Activated T-cell treated with anti-CD3 and anti-CD28 coated beads for 1 hour (primary cell): ENCODE data around the gene TRIM46.
A peak's percentile ranks its signal among the peaks of the same experiment; 100 is the strongest.

ENCODE experiments used
- DNase-seq: peaks from one replicate; pipeline ENCODE4 v3.0.0-alpha.2; 2020; ENCODE audit warnings: low read depth

TRIM46 gene

GRCh38 chr1:155172732-155173477, 744 bp upstream of the TRIM46 start, which contains the start of gene KRTCAP2:
Gene KRTCAP2, minus strand, starts transcription at chr1:155173304. Its CDS starts 80 bp downstream, at chr1:155173224.
- DNase-seq, result peak; percentile 91

DNA sequence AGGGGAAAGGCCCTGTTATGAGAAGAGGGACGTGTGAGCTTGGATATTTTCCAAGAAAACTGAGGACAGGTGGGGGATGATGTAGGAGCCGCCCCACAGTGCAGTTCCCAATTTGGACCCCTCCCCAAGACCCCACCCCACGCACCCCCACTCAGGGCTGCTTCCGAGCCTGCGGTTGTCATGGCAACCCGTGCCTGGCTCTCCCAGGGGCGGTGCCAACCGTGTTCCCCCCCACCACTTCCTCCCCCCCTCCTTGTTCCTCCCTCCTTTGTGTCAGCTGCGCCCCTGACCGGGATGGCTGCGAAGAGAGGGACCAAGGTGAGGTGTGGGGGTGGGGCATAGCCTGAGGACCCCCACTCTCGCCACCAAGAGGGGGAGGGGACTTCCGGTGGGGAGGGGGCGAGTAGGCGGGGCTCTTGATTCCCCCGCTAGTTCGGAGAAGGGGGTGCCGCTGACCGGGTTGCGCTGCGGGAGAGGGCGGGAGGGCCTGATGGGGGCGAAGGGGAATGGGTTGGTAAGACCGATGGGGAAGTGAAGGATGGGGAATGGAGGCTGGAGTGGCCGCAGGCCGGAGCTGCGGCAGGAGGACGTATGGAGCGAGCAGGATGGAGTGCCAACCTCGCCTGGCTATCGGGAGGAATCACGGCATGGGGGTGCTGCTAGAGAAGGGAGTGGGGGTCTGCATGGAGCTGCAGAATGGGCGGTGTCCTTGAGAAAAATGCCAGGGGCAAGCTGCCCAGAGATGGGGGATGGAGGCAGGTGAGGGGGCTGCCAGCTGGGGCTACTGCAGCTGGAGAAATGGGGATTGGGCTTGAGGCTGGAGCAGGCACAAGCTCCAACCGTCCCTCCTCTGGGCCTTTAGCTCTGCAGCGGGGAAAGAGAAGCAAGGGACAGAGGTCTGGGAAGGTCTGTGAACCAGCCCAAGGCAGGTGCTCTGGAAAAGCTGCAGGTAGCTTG, 953 bp downstream of the TRIM46 start:
- no peak for DNase-seq

DNA sequence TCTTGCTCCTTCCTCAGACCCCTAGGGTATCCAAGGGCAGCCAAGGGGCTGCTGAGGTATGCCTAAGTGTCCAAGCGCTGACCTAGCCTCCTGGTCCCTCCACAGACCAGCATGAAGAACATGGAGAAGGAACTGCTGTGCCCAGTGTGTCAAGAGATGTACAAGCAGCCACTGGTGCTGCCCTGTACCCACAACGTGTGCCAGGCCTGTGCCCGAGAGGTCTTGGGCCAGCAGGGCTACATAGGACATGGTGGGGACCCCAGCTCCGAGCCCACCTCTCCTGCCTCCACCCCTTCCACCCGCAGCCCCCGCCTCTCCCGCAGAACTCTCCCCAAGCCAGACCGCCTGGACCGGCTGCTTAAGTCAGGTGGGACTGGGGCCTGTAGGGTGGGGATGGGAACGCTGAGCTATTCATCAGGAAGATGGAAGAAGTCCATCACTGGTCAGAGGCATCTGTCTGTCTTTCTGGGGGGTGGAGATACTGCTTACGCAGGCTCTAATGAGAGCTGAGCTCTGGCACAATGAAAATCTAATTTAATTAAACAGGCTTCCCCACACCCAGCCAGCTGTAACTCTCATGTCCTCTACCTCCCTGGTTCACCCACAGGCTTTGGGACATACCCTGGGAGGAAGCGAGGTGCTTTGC, 1.8 kb downstream of the TRIM46 start:
- no peak for DNase-seq

GRCh38 chr1:155175927-155176371, 2.3 kb downstream of the TRIM46 start:
- no peak for DNase-seq

DNA sequence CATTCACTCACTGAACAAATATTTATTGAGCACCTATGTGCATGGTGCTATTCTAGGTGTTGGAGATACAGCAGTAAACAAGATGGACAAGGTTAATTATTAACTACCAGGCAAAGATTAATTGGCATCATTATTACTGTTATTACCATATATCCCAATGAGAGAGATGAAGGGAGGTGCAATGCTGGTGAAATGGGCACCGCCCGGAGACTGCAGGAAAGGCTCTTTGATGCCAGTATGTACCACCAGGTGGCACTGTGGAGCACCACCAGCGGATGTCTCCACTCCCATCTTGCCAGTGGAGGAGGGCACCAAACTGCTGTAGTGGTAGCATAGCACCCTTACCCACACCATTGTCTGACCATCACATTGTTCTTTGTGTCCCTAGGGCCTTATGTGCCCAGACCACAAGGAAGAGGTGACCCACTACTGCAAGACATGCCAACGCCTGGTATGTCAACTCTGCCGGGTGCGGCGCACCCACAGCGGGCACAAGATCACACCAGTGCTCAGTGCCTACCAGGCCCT, 3.0 kb downstream of the TRIM46 start:
- DNase-seq, result peak; percentile 88

GRCh38 chr1:155177192-155177917, 3.7 kb downstream of the TRIM46 start:
- DNase-seq, result no peak

GRCh38 chr1:155177918-155178281, 4.3 kb downstream of the TRIM46 start:
- no peak for DNase-seq

DNA sequence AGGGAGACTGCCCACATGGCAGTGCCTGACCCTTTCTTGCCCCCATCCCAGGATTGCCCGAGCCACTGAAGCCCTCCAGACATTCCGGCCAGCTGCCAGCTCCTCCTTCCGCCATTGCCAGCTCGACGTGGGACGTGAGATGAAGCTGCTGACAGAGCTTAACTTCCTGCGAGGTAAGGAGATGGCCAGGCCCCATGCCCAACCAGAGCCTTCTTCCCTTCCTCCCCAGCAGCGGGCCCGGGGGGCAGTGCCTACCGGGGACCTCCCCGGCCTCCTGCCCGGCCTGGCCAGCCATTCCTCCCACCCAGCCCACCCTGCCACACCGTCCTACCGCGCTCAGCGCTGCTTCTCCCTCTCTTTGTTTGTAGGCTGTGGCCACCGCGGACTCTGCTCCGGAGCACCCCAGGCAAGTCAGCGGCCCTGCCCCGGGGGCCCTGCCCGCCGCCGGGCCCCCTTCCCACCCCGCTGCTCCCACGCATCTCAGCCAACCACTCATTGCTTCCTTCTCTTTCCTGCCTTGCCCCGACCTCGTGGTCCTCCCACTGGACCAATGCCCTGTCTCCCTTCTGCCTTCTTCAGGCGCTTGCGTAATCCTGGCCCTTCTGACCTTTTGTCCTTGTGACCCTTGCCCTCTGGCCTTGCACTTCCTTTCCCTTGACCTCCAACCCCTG, 4.9 kb downstream of the TRIM46 start:
- DNase-seq, result no peak

- DNase-seq, result no peak
These were observed 5.7 kb downstream of the TRIM46 start for GRCh38 chr1:155179112-155180031.

- no peak for DNase-seq
These were observed 7.9 kb downstream of the TRIM46 start for GRCh38 chr1:155181371-155182051.

- no peak for DNase-seq
These were observed 8.5 kb downstream of the TRIM46 start for GRCh38 chr1:155182052-155182550.

- DNase-seq, result no peak
These were observed 10.1 kb downstream of the TRIM46 start for GRCh38 chr1:155183775-155184221.

- no peak for DNase-seq
These were observed 10.7 kb downstream of the TRIM46 start for GRCh38 chr1:155184351-155184811.

GRCh38 chr1:155184835-155185782, 11.5 kb downstream of the TRIM46 start:
- no peak for DNase-seq

GRCh38 chr1:155185783-155186066, 12.1 kb downstream of the TRIM46 start:
- no peak for DNase-seq

DNA sequence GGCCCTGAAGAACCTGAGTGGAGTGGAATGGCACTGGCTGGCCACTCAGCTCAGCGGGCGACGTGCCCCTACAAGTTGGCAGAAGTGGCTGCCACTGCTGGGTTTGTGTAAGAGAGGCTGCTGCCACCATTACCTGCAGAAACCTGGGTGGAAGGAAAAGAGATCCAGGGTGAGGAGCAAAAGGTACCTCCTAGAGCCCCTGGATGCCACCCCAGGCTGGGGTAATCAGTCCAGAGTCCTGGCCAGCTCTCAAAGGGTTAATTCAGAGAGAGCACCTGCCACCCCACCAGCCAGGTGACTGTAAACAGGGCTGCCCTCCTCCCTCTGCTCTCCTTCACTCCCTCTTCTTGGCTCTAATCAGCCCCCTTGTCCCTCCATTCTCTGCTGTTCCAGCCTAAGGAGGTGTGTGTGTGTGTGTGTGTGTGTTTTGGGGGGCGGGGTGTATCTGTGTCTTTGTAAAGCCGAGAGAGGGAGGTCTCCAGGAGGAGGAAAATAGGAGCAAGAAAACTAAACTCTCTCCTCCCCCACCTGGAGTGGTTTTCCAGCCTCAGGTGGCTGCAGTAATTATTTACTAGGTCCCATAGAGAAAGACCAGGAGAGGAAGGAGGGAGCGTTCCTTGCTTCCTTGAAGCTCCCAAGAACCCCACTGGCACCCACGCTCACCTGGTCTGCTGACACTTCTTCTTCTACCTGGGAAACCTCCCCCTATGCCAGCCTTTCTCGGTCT, 12.6 kb downstream of the TRIM46 start:
- DNase-seq, result no peak

- DNase-seq, result no peak
These were observed 13.3 kb downstream of the TRIM46 start for GRCh38 chr1:155186794-155187455.
